ENCODE measurements around the gene SMC1A. TPM values are rescaled to one million over a fixed set of nuclear protein-coding genes. Genes with fewer than 3 reads are reported as not detected.

SMC1A gene
- total and polyA plus RNA-seq, 10 of the 15 experiments (the other 5 are each of a cell fraction or from before 2014, with no cell fraction given): 25.6 to 158 (median 78.0) TPM

DNA sequence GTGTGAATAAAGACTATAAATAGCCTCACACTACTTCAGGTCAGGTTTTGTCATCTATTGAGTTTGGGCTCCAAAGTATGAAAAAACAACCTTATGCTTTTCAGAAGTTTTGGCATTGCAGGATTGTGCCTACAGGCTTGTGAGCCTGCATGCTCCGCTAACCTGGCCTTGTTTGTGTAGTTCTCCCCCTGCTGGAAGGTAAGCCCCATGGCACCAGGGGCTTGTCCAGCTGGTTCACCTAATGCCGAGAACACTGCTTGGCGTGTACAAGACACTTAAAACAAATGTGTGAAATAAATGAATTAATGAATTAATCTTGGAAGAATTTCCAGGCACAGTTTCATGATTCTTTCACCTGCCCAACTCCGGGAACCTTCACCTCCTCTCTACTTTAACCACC, 13.5 kb upstream of the SMC1A start (continued):
- TF ChIP-seq PRDM15 (CRISPR knock-in tag; IDR thresholded peaks at IDR 0.05): no peak
- no peak for TF ChIP-seq CHD4 (IDR thresholded peaks at IDR 0.05)
- TF ChIP-seq YY1 (IDR thresholded peaks at IDR 0.05; ENCODE audit: low read depth, low read length): 0 out of 2 replicates have a peak, but pooled peaks have one; percentile 51
- 0 out of 2 replicates have a peak, but pooled peaks have one; percentile 23 for TF ChIP-seq TCF12 (IDR thresholded peaks at IDR 0.05; ENCODE audit: low read depth, low read length)

- peak within 1 kb of the TSS; percentile 88 for H3K4me2 ChIP-seq (ENCODE audit: control insufficient read depth, insufficient read depth)
- TSS peak; percentile 85 for BruUV-seq (replicated peaks)
- RAD21 ChIA-PET (ENCODE audit: unreplicated experiment): interaction anchor here (0.8 kb wide), 1 partner anchor 12 kb away, joined by 5 read pairs; the partner anchor contains the start of genes RIBC1 and SMC1A
- no peaks in the 10 kb centered on the region for H3K27me3 ChIP-seq (replicated peaks in 1 of 2; ENCODE audit: control insufficient read depth in 2 of 2, insufficient read depth in 2 of 2, low read length in 1 of 2)
- 32% methylated on average over 61 of the region's 61 CpGs for WGBS (ENCODE audit: insufficient coverage, insufficient replicate concordance, low lambda C conversion rate, missing lambda C conversion rate)
- DNase-seq (ENCODE audit: low read depth, low spot score): peak; percentile 56
- ATAC-seq: peak; percentile 99
- FAIRE-seq: peak; percentile 69
- peak within 1 kb of the TSS; percentile 87 for H3K9ac ChIP-seq (ENCODE audit: control insufficient read depth, insufficient read depth, low read length)
- H2AFZ ChIP-seq (ENCODE audit: control insufficient read depth, low read depth, low read length): peak within 1 kb of the TSS; percentile 91
- no peaks in the 10 kb centered on the region for H3K9me3 ChIP-seq (replicated peaks; ENCODE audit: control insufficient read depth, insufficient read depth, low read length)
- CTCF ChIA-PET: interaction anchor here (0.6 to 6.6 kb wide), 7 partner anchors 11 to 118 kb away, joined by 3 to 122 read pairs (median 6); partner anchors contain the start of genes RIBC1 and SMC1A
- POLR2A ChIA-PET: interaction anchor here (1.4 to 1.7 kb wide), 2 partner anchors 11 kb away, joined by 7 to 10 read pairs; partner anchors contain the start of genes RIBC1 and SMC1A
- peaks cover 9% of the 10 kb centered on the region for H3K79me2 ChIP-seq (ENCODE audit: control insufficient read depth, insufficient read depth, low read length)
- in situ Hi-C loops (cut with MboI): loop anchor here (5.0 kb wide), 1 partner anchor 122 kb away; no protein-coding TSS in a partner anchor
- H3K4me1 ChIP-seq (ENCODE audit: control insufficient read depth, insufficient read depth, low read length): peaks cover 2% of the 10 kb centered on the region; the same call in 1 of the 2 replicates
- intact Hi-C loops (cut with micrococcal nuclease; ENCODE audit: unreplicated experiment): loop anchor here (1.0 kb wide), 1 partner anchor 12 kb away; the partner anchor contains the start of genes RIBC1 and SMC1A
- H4K20me1 ChIP-seq (ENCODE audit: control insufficient read depth, insufficient read depth): no peaks in the 10 kb centered on the region
- SMC1A ChIA-PET (ENCODE audit: uncharacterized antibody, unreplicated experiment): interaction anchor here (0.6 to 3.6 kb wide), 4 partner anchors 11 to 150 kb away, joined by 3 to 22 read pairs (median 6); partner anchors contain the start of gene RIBC1
- peak within 1 kb of the TSS; percentile 81 for H3K4me3 ChIP-seq
- H3K27ac ChIP-seq (ENCODE audit: control insufficient read depth, insufficient read depth): peak within 1 kb of the TSS; percentile 61
- no peaks in the 10 kb centered on the region; a peak in 1 of 4 replicates for H3K36me3 ChIP-seq (ENCODE audit: control insufficient read depth in 2 of 2, insufficient read depth in 2 of 2, low read length in 1 of 2)
- TF ChIP-seq CREB1 (IDR thresholded peaks at IDR 0.05; ENCODE audit: low read depth): peak; percentile 42; the same call in 1 of the 2 replicates
- TF ChIP-seq YY1 (IDR thresholded peaks at IDR 0.05; ENCODE audit: low read depth, low read length): peak; percentile 94
- TF ChIP-seq RELB (IDR thresholded peaks at IDR 0.05; ENCODE audit: low read depth): 0 out of 2 replicates have a peak, but pooled peaks have one; percentile 55
- TF ChIP-seq POLR2AphosphoS5 (IDR thresholded peaks at IDR 0.05; ENCODE audit: low read length): peak; percentile 89
- peak; percentile 86 for TF ChIP-seq POLR2A (IDR thresholded peaks at IDR 0.05; ENCODE audit: low read depth, low read length)
- peak; percentile 46 for TF ChIP-seq SP1 (IDR thresholded peaks at IDR 0.05; ENCODE audit: low read depth, low read length)
- peak; percentile 55; the same call in 1 of the 2 replicates for TF ChIP-seq CHD2 (IDR thresholded peaks at IDR 0.05; ENCODE audit: borderline replicate concordance, low read depth, low read length)
- 0 out of 2 replicates have a peak, but pooled peaks have one; percentile 55 for TF ChIP-seq NBN (IDR thresholded peaks at IDR 0.05)
- no peak for TF ChIP-seq NR2C1 (IDR thresholded peaks at IDR 0.05)
- no peak for TF ChIP-seq ZSCAN29 (IDR thresholded peaks at IDR 0.05)
- 0 out of 2 replicates have a peak, but pooled peaks have one; percentile 37 for TF ChIP-seq GATAD2B (conservative IDR thresholded peaks at IDR 0.05; ENCODE audit: low read depth)
- TF ChIP-seq GABPA (IDR thresholded peaks at IDR 0.05; ENCODE audit: low read depth): 0 out of 2 replicates have a peak, but pooled peaks have one; percentile 29
- TF ChIP-seq HDGF (IDR thresholded peaks at IDR 0.05): peak; percentile 74
- TF ChIP-seq RUNX3 (IDR thresholded peaks at IDR 0.05; ENCODE audit: low read length): 0 out of 2 replicates have a peak, but pooled peaks have one; percentile 20
Measured at GRCh38 chrX:53433651-53434639, 11.5 kb upstream of the SMC1A start, which contains the start of gene HSD17B10. Gene HSD17B10, minus strand, starts transcription at chrX:53434370. Its CDS starts 25 bp downstream, at chrX:53434345.
